ENCODE measurements around the gene SLC41A1. TPM values are rescaled to one million over a fixed set of nuclear protein-coding genes. Genes with fewer than 3 reads are reported as not detected.
"Not testable (repeated sequence)": the region's sequence is repeated elsewhere in the genome, so short reads cannot be mapped to it uniquely, and the experiment has no call there.

Gene SLC41A1
- 48.8 and 49.7 TPM in 2 replicates for total RNA-seq (2022)
- Bru-seq, nascent RNA = percentile 70 among the genes with signal in this experiment
- percentile 93 among the genes with signal in this experiment for BruChase-seq, experiment 1, labeled RNA remaining after a 6-hour chase
- percentile 87 among the genes with signal in this experiment for BruChase-seq, experiment 2, labeled RNA remaining after a 2-hour chase
- long read RNA-seq, full-length matches to known transcripts = 36 of 63 reads
- long read RNA-seq, partial matches to known transcripts = 19 of 63 reads
- long read RNA-seq, other reads (novel, unspliced or antisense) = 8 of 63 reads

GRCh38 chr1:205812878-205813754 is at the start of gene SLC41A1:
Gene SLC41A1 (minus strand): TSS chr1:205813198. CDS start chr1:205810441, 2,757 bp downstream.
- ChIA-PET CTCF (interaction anchor here (0.6 to 4.8 kb wide), 5 partner anchors 13 to 164 kb away, joined by 3 to 41 read pairs (median 7); no protein-coding TSS in a partner anchor), POLR2A (interaction anchor here (0.6 to 5.1 kb wide), 19 partner anchors 9 to 181 kb away, joined by 3 to 32 read pairs (median 5); partner anchors contain the start of genes ELK4, NUCKS1 and RAB29)
- peaks cover 42% of the 10 kb centered on the region for H3K4me1 Mint-ChIP-seq (ENCODE audit: insufficient read depth, unreplicated experiment)
- no peaks in the 10 kb centered on the region for H3K9me3 Mint-ChIP-seq (ENCODE audit: unreplicated experiment)
- TF ChIP-seq CTCF (IDR thresholded peaks at IDR 0.05; ENCODE audit: unreplicated experiment) = no peak
- intact Hi-C loops (cut with micrococcal nuclease) = loop anchor here (1.0 to 5.0 kb wide), 2 partner anchors 66 to 94 kb away; no protein-coding TSS in a partner anchor
- peaks cover 7% of the 10 kb centered on the region for H3K36me3 Mint-ChIP-seq (ENCODE audit: insufficient read depth, unreplicated experiment)
- DNase-seq (ENCODE audit: unreplicated experiment) = peak; percentile 98
- no TSS peak for BruUV-seq (replicated peaks)
- no peaks in the 10 kb centered on the region for H3K27me3 Mint-ChIP-seq (ENCODE audit: insufficient read depth, unreplicated experiment)
- H3K4me3 Mint-ChIP-seq (ENCODE audit: unreplicated experiment) = peak within 1 kb of the TSS; percentile 87
- peak within 1 kb of the TSS; percentile 40 for H3K27ac Mint-ChIP-seq (ENCODE audit: low read depth, unreplicated experiment)

- no TSS peak for BruUV-seq (replicated peaks)
- peaks cover 8% of the 10 kb centered on the region for H3K9me3 Mint-ChIP-seq (ENCODE audit: unreplicated experiment)
Measured at GRCh38 chr1:205861540-205861939, 48.5 kb upstream of the SLC41A1 start.

GRCh38 chr1:205858141-205858961 is 45.4 kb upstream of the SLC41A1 start:
- DNase-seq (ENCODE audit: unreplicated experiment) = no peak
- H3K9me3 Mint-ChIP-seq (ENCODE audit: unreplicated experiment) = peaks cover 20% of the 10 kb centered on the region
- intact Hi-C loops (cut with micrococcal nuclease) = loop anchor here (10.0 kb wide), 1 partner anchor 46 kb away; no protein-coding TSS in a partner anchor

More at GRCh38 chr1:205861540-205861939, 48.5 kb upstream of the SLC41A1 start:
- Mint-ChIP-seq H3K4me1 (ENCODE audit: insufficient read depth, unreplicated experiment) (peaks cover 7% of the 10 kb centered on the region), H3K27ac (ENCODE audit: low read depth, unreplicated experiment) (no peak overlapping the region), H3K36me3 (ENCODE audit: insufficient read depth, unreplicated experiment) (no peaks in the 10 kb centered on the region), H3K4me3 (ENCODE audit: unreplicated experiment) (no peak overlapping the region), H3K27me3 (ENCODE audit: insufficient read depth, unreplicated experiment) (peaks cover 48% of the 10 kb centered on the region)
- no peak for DNase-seq (ENCODE audit: unreplicated experiment)
- ChIA-PET POLR2A (no interaction called here), CTCF (no interaction called here)
- intact Hi-C loops (cut with micrococcal nuclease) = no loop called here
- no peak for TF ChIP-seq CTCF (IDR thresholded peaks at IDR 0.05; ENCODE audit: unreplicated experiment)

GRCh38 chr1:205857501-205857900 is 44.5 kb upstream of the SLC41A1 start:
- H3K27me3 Mint-ChIP-seq (ENCODE audit: insufficient read depth, unreplicated experiment) = peaks cover 21% of the 10 kb centered on the region
- H3K36me3 Mint-ChIP-seq (ENCODE audit: insufficient read depth, unreplicated experiment); H3K4me1 Mint-ChIP-seq (ENCODE audit: insufficient read depth, unreplicated experiment); H3K27ac Mint-ChIP-seq (ENCODE audit: low read depth, unreplicated experiment); H3K4me3 Mint-ChIP-seq (ENCODE audit: unreplicated experiment); BruUV-seq (replicated peaks); DNase-seq (ENCODE audit: unreplicated experiment): not testable (repeated sequence)
- ChIA-PET POLR2A (interaction anchor here (0.9 kb wide), 1 partner anchor 46 kb away, joined by 3 read pairs; no protein-coding TSS in a partner anchor), CTCF (interaction anchor here (0.9 to 1.1 kb wide), 2 partner anchors 48 to 142 kb away, joined by 4 read pairs; no protein-coding TSS in a partner anchor)
- H3K9me3 Mint-ChIP-seq (ENCODE audit: unreplicated experiment) = peaks cover 20% of the 10 kb centered on the region
- intact Hi-C loops (cut with micrococcal nuclease) = loop anchor here (10.0 kb wide), 1 partner anchor 47 kb away; no protein-coding TSS in a partner anchor

More at GRCh38 chr1:205858141-205858961, 45.4 kb upstream of the SLC41A1 start:
- POLR2A ChIA-PET = interaction anchor here (0.9 kb wide), 1 partner anchor 47 kb away, joined by 3 read pairs; no protein-coding TSS in a partner anchor
- no peak overlapping the region for H3K4me3 Mint-ChIP-seq (ENCODE audit: unreplicated experiment)
- no peak for TF ChIP-seq CTCF (IDR thresholded peaks at IDR 0.05; ENCODE audit: unreplicated experiment)
- BruUV-seq (replicated peaks) = no TSS peak
- H3K36me3 Mint-ChIP-seq (ENCODE audit: insufficient read depth, unreplicated experiment) = no peaks in the 10 kb centered on the region
- CTCF ChIA-PET = interaction anchor here (0.7 to 2.2 kb wide), 6 partner anchors 8 to 119 kb away, joined by 3 to 9 read pairs (median 3); partner anchors contain the start of gene PM20D1
- H3K27me3 Mint-ChIP-seq (ENCODE audit: insufficient read depth, unreplicated experiment) = peaks cover 30% of the 10 kb centered on the region
- H3K4me1 Mint-ChIP-seq (ENCODE audit: insufficient read depth, unreplicated experiment) = peaks cover 7% of the 10 kb centered on the region
- no peak overlapping the region for H3K27ac Mint-ChIP-seq (ENCODE audit: low read depth, unreplicated experiment)
